Right lobe of liver (tissue), 4 donors: ENCODE results near the gene VPS37C.

Experiments
- POLR2A ChIP-seq: fragments of 450-650 bp; IDR thresholded peaks from one replicate; pipeline ENCODE4 v1.6.1; 2017; ENCODE audit warnings: antibody characterized with exemption, mild to moderate bottlenecking
- TF ChIP-seq, protein P1 (sequence below), 4 donors: fragments of 200-600 bp in 3 of 4; fragments of 450-650 bp in 1 of 4; IDR thresholded peaks; one replicate each; pipeline versions ENCODE4 v1.5.1 to v1.8.0; 2016 to 2022; ENCODE audit warnings: antibody characterized with exemption in 4 of 4, mild to moderate bottlenecking in 2 of 4
- donor health status: DM: no; HTN: no; CAD: no.
- donor health status: DM: no; HTN: no; CAD: no.
- donor health status: DM: no; HTN: yes; CAD: no.

DNA sequence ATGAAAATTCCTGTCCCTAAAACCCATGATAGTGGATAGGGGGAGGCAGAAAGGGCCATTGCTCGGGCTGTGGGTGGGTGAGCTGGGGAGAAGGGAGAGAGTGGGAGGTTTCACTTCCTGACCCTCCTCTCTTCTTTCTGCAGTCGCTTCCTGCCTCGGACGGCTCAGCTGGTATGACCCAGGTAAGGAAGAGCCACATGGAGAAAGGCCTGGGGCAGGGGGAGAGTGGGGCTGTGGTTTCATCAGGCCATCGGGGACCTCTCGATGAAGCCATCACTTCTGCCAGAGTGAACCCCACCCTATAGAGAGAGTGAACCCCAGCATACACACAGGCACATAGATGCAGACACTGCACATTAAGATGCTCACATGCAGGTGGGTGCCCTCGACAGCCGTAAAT, 46.3 kb downstream of the VPS37C start:
- TF ChIP-seq, protein P1, sequence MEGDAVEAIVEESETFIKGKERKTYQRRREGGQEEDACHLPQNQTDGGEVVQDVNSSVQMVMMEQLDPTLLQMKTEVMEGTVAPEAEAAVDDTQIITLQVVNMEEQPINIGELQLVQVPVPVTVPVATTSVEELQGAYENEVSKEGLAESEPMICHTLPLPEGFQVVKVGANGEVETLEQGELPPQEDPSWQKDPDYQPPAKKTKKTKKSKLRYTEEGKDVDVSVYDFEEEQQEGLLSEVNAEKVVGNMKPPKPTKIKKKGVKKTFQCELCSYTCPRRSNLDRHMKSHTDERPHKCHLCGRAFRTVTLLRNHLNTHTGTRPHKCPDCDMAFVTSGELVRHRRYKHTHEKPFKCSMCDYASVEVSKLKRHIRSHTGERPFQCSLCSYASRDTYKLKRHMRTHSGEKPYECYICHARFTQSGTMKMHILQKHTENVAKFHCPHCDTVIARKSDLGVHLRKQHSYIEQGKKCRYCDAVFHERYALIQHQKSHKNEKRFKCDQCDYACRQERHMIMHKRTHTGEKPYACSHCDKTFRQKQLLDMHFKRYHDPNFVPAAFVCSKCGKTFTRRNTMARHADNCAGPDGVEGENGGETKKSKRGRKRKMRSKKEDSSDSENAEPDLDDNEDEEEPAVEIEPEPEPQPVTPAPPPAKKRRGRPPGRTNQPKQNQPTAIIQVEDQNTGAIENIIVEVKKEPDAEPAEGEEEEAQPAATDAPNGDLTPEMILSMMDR (IDR thresholded peaks at IDR 0.05) = no peak
- TF ChIP-seq POLR2A = no peak
